ENCODE results near the gene C16orf74. TPM values are rescaled to one million over a fixed set of nuclear protein-coding genes. Genes with fewer than 3 reads are reported as not detected.

Gene C16orf74
- total RNA-seq, 4 donors from 2014 or later: 0.27 to 7.0 TPM; not detected in 2

DNA sequence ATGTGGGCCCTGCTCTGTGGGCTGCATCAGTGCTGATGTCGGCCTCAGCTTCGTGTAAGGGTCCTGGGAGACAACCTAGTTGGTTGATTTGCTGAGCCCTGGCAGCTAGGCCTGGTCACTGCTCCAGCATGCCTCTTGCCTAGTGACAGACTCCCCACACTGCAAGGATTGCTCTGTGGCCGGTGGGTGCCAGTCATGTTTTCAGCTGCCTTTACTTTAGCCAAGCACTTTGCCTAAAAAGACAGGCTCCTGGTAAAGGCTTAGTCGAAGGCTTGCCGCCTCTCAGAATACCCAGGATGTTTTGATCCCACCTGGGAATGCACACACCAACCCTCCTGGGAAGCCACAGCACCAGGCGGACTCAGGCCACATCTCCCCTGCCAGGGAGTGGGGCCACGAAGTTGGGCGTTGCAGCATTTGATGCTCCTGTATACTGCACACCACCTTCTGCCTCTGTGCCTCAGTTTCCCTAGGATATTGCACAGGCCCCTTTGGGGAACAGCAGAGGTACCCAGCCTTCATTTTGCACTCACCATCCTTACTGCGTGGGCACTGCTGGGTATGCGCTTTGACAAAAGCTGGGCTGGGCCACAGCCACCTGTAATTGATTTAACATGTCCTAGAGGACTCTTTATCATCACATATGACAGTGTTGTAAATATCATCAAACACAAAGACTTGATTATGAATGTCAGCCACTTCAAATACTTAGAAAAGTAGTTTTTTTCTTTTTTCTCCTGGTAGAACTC lies 82.0 kb downstream of the C16orf74 start:
- no peaks in the 10 kb centered on the region for H3K27me3 ChIP-seq
- H3K4me3 ChIP-seq: no peak overlapping the region
- no peaks in the 10 kb centered on the region for H3K9me3 ChIP-seq
- in situ Hi-C loops (cut with MboI; ENCODE audit: low pct_ligation_motif_present in 1 of 4, low pct_unique_long_range_greater_than_20kb in 1 of 4, low sequenced_read_pairs in 3 of 4): no loop called here
- no peak for DNase-seq
- peaks cover 0 to 74% (median 34%) of the 10 kb centered on the region in 4 donors for H3K36me3 ChIP-seq
- H3K27ac ChIP-seq: no peak overlapping the region
- peaks cover 0 to 16% (median 10%) of the 10 kb centered on the region in 4 donors for H3K4me1 ChIP-seq
- TF ChIP-seq POLR2A (IDR thresholded peaks at IDR 0.05) (no peak), POLR2AphosphoS5 (IDR thresholded peaks at IDR 0.05) (no peak), EP300 (IDR thresholded peaks at IDR 0.05; ENCODE audit: low read depth) (no peak)
- TF ChIP-seq, protein P1, sequence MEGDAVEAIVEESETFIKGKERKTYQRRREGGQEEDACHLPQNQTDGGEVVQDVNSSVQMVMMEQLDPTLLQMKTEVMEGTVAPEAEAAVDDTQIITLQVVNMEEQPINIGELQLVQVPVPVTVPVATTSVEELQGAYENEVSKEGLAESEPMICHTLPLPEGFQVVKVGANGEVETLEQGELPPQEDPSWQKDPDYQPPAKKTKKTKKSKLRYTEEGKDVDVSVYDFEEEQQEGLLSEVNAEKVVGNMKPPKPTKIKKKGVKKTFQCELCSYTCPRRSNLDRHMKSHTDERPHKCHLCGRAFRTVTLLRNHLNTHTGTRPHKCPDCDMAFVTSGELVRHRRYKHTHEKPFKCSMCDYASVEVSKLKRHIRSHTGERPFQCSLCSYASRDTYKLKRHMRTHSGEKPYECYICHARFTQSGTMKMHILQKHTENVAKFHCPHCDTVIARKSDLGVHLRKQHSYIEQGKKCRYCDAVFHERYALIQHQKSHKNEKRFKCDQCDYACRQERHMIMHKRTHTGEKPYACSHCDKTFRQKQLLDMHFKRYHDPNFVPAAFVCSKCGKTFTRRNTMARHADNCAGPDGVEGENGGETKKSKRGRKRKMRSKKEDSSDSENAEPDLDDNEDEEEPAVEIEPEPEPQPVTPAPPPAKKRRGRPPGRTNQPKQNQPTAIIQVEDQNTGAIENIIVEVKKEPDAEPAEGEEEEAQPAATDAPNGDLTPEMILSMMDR (IDR thresholded peaks at IDR 0.05): no peak
- intact Hi-C loops (cut with DNase I; ENCODE audit: low total_unique reads): no loop called here
- WGBS, 2 donors (ENCODE audit: low coverage in 1 of 2): 91% methylated on average over 10 of the region's 10 CpGs; no CpG with 5 or more reads in 1 of the 2 donors

DNA sequence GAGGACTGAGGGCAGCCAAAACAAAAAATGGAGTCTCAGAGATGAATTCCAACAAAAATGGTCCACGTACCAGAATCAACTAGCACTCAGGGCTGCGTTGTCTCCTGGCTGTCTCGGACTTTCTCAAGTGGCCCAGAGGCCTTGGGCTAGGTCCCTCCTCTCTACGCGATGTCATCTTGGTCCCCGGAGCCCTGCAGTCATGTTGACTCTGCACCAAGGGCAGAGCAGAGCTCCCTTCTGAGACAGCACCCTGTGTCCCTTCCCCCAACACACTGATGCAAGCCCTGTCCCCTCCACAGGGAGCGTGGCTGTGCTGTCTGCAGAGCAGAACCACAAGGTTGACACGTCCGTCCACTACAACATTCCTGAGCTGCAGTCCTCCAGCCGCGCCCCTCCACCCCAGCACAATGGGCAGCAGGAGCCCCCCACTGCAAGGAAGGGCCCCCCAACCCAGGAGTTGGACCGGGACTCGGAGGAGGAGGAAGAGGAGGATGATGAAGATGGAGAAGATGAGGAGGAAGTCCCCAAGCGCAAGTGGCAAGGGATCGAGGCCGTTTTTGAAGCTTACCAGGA lies 83.0 kb downstream of the C16orf74 start:
- Histone ChIP-seq H3K36me3 (peaks cover 0 to 82% (median 39%) of the 10 kb centered on the region in 4 donors), H3K27ac (no peak overlapping the region), H3K27me3 (no peaks in the 10 kb centered on the region), H3K4me1 (peaks cover 0 to 9% (median 2%) of the 10 kb centered on the region in 4 donors), H3K9me3 (no peaks in the 10 kb centered on the region), H3K4me3 (no peak overlapping the region)
- WGBS, 2 donors (ENCODE audit: low coverage in 1 of 2): 76 to 85% methylated on average over 8 to 16 of the region's 16 CpGs
- in situ Hi-C loops (cut with MboI; ENCODE audit: low pct_ligation_motif_present in 1 of 4, low pct_unique_long_range_greater_than_20kb in 1 of 4, low sequenced_read_pairs in 3 of 4) (no loop called here), intact Hi-C loops (cut with DNase I; ENCODE audit: low total_unique reads) (no loop called here)
- no peak for DNase-seq
- no peak for TF ChIP-seq POLR2AphosphoS5 (IDR thresholded peaks at IDR 0.05)
- TF ChIP-seq, protein P1 (IDR thresholded peaks at IDR 0.05): no peak
- TF ChIP-seq POLR2A (IDR thresholded peaks at IDR 0.05): no peak
- TF ChIP-seq EP300 (IDR thresholded peaks at IDR 0.05; ENCODE audit: low read depth): no peak

DNA sequence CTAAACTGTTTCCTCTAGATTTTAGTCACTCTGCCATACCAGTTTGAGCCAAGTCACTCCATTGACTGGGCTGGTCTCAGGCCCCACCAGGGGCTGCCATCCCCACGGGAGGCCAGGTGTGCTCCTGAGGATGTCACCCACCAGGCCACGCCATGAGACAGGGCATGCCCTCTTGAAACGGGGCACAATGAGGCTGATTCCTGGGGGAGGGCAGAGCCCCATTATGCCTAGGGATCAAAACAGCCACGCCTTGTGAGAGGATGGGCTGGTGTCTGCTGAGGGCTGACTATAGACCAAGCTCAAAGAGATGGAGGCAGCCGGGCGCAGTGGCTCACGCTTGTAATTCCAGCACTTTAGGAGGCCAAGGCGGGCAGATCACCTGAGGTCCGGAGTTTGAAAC lies 83.6 kb downstream of the C16orf74 start:
- peaks cover 0 to 2% (median 0%) of the 10 kb centered on the region in 4 donors for H3K4me1 ChIP-seq
- H3K9me3 ChIP-seq: no peaks in the 10 kb centered on the region
- TF ChIP-seq POLR2A (IDR thresholded peaks at IDR 0.05) (no peak), POLR2AphosphoS5 (IDR thresholded peaks at IDR 0.05) (no peak), EP300 (IDR thresholded peaks at IDR 0.05; ENCODE audit: low read depth) (no peak)
- TF ChIP-seq, protein P1 (IDR thresholded peaks at IDR 0.05): no peak
- DNase-seq: no peak
- intact Hi-C loops (cut with DNase I; ENCODE audit: low total_unique reads): no loop called here
- no peak overlapping the region for H3K27ac ChIP-seq
- H3K4me3 ChIP-seq: no peak overlapping the region
- H3K36me3 ChIP-seq: peaks cover 0 to 81% (median 38%) of the 10 kb centered on the region in 4 donors
- in situ Hi-C loops (cut with MboI; ENCODE audit: low pct_ligation_motif_present in 1 of 4, low pct_unique_long_range_greater_than_20kb in 1 of 4, low sequenced_read_pairs in 3 of 4): no loop called here
- 82 to 100% methylated on average over 2 to 9 of the region's 9 CpGs for WGBS, 2 donors (ENCODE audit: low coverage in 1 of 2)
- no peaks in the 10 kb centered on the region for H3K27me3 ChIP-seq

DNA sequence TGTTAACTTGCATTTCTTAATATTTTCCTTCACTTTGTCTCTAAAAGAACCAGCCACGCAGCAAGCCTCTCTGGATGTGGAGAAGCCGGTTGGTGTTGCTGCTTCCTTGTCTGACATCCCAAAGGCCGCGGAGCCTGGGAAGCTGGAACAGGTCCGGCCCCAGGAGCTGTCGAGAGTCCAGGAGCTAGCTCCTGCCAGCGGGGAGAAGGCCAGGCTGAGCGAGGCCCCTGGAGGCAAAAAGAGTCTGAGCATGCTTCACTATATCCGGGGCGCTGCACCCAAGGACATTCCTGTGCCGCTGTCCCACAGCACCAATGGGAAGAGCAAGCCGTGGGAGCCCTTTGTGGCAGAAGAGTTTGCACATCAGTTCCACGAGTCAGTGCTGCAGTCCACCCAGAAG lies 85.0 kb downstream of the C16orf74 start:
- DNase-seq: no peak
- H3K4me3 ChIP-seq: no peak overlapping the region
- no peak overlapping the region for H3K27ac ChIP-seq
- peaks cover 0 to 78% (median 42%) of the 10 kb centered on the region in 4 donors for H3K36me3 ChIP-seq
- 90% methylated on average over 8 of the region's 13 CpGs; no CpG with 5 or more reads in 1 of the 2 donors for WGBS, 2 donors (ENCODE audit: low coverage in 1 of 2)
- H3K4me1 ChIP-seq: peaks cover 0 to 2% (median 0%) of the 10 kb centered on the region in 4 donors
- intact Hi-C loops (cut with DNase I; ENCODE audit: low total_unique reads) (no loop called here), in situ Hi-C loops (cut with MboI; ENCODE audit: low pct_ligation_motif_present in 1 of 4, low pct_unique_long_range_greater_than_20kb in 1 of 4, low sequenced_read_pairs in 3 of 4) (no loop called here)
- TF ChIP-seq POLR2AphosphoS5 (IDR thresholded peaks at IDR 0.05) (no peak), POLR2A (IDR thresholded peaks at IDR 0.05) (no peak), EP300 (IDR thresholded peaks at IDR 0.05; ENCODE audit: low read depth) (no peak)
- TF ChIP-seq, protein P1 (IDR thresholded peaks at IDR 0.05): no peak
- no peaks in the 10 kb centered on the region for H3K27me3 ChIP-seq
- H3K9me3 ChIP-seq: no peaks in the 10 kb centered on the region

Data from transverse colon (tissue), 4 donors.